Parathyroid adenoma (tissue), 2 donors: ENCODE measurements around the gene GALNT10.

Experiments used
- H2AFZ ChIP-seq: fragments of 300-600 bp; sonication (generic); one replicate; pipeline ENCODE4 v1.7.0; 2017; ENCODE audit warnings: antibody characterized with exemption, mild to moderate bottlenecking
- H3K27ac ChIP-seq: fragments of 300-600 bp; sonication (generic); one replicate; pipeline ENCODE4 v1.7.0; 2017
- H3K27me3 ChIP-seq: fragments of 300-600 bp; sonication (generic); one replicate; pipeline ENCODE4 v1.7.0; 2017; ENCODE audit warnings: low read length; ENCODE audit not compliant: control insufficient read depth, insufficient read depth
- H3K36me3 ChIP-seq: fragments of 300-600 bp; sonication (generic); one replicate; pipeline ENCODE4 v1.7.0; 2017; ENCODE audit warnings: low read length; ENCODE audit not compliant: control insufficient read depth, insufficient read depth
- H3K4me1 ChIP-seq: fragments of 300-600 bp; sonication (generic); one replicate; pipeline ENCODE4 v1.7.0; 2017; ENCODE audit warnings: control low read depth
- H3K4me2 ChIP-seq: fragments of 300-600 bp; sonication (generic); one replicate; pipeline ENCODE4 v1.7.0; 2017; ENCODE audit warnings: low read length
- H3K4me3 ChIP-seq: fragments of 300-600 bp; sonication (generic); one replicate; pipeline ENCODE4 v1.7.0; 2017; ENCODE audit warnings: low read depth, low read length
- H3K79me2 ChIP-seq: fragments of 300-600 bp; sonication (generic); one replicate; pipeline ENCODE4 v1.7.0; 2017; ENCODE audit warnings: control low read depth
- H3K9ac ChIP-seq: fragments of 300-600 bp; sonication (generic); one replicate; pipeline ENCODE4 v1.7.0; 2017; ENCODE audit warnings: mild to moderate bottlenecking
- H3K9me3 ChIP-seq: fragments of 300-600 bp; sonication (generic); one replicate; pipeline ENCODE4 v1.7.0; 2017; ENCODE audit warnings: low read length; ENCODE audit not compliant: control insufficient read depth
- TF ChIP-seq, protein P1 (sequence below): fragments of 300-600 bp; sonication (generic); IDR thresholded peaks from one replicate; pipeline ENCODE4 v1.7.0; 2017; ENCODE audit warnings: antibody characterized with exemption, mild to moderate bottlenecking
- donor health status: primary hyperparathyroidism.

GALNT10 gene

DNA sequence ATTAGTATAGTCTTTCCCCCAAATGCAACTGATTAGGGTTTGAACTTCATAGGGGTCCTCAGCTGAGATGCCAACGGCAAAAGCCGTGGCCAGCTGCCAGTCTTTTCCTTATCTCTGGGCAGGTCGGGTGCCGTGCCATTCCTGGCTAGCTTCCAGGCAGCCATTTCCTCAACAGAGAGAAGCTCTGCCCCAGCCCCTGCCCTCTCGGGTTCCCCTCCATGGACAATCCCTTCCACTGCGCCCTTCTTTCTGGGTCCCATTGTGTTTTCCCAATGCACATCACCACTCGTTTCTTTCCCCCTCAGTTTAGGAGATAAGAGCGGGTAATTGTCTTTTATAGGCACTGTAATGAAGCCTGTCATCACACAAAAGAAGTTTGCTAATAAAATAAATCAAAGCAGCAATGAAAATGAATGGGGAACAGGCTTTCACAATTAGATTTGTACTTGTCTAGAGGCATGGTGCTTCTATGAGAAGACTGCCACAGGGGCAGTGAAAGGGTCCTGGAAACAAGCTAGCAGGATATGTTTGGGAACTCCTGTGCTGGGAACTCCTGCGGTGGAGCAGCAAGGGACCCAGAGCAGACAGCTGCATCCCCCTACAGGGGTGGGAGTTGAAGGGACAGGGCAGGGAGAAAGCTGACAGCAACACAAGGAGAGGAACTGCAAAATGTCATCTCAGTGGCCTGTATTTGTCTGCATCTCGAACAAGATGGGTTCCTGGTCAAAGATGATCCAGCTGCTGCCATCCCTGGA, 207.3 kb downstream of the GALNT10 start:
- Histone ChIP-seq H3K79me2 (no peaks in the 10 kb centered on the region), H3K27ac (no peak overlapping the region), H3K4me2 (peak overlapping the region; percentile 14), H3K9ac (no peak overlapping the region), H3K27me3 (no peaks in the 10 kb centered on the region), H3K4me1 (no peaks in the 10 kb centered on the region), H3K9me3 (no peaks in the 10 kb centered on the region), H2AFZ (peak overlapping the region; percentile 6), H3K4me3 (no peak overlapping the region), H3K36me3 (no peaks in the 10 kb centered on the region)
- TF ChIP-seq, protein P1, sequence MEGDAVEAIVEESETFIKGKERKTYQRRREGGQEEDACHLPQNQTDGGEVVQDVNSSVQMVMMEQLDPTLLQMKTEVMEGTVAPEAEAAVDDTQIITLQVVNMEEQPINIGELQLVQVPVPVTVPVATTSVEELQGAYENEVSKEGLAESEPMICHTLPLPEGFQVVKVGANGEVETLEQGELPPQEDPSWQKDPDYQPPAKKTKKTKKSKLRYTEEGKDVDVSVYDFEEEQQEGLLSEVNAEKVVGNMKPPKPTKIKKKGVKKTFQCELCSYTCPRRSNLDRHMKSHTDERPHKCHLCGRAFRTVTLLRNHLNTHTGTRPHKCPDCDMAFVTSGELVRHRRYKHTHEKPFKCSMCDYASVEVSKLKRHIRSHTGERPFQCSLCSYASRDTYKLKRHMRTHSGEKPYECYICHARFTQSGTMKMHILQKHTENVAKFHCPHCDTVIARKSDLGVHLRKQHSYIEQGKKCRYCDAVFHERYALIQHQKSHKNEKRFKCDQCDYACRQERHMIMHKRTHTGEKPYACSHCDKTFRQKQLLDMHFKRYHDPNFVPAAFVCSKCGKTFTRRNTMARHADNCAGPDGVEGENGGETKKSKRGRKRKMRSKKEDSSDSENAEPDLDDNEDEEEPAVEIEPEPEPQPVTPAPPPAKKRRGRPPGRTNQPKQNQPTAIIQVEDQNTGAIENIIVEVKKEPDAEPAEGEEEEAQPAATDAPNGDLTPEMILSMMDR, result no peak

DNA sequence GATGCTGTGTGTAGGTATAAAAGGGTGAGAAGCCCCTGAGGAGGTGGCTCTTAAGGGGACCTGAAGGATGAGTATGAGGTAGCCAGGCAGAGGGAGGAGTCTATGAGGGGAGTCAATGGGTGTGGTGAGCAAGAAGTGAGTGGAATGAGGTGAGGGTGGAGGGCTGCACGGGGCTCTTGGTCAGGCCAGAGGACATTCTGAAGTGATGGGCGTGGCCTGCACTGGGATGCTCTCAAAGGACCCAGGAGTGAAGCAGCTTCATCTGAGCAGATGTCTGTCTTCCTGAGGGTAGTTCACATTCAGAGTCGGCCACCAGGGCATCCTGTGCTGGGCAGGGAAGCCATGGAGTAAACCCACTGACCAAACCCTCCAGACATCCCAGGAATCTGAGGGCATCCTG, 210.1 kb downstream of the GALNT10 start:
- Histone ChIP-seq H3K79me2 (no peaks in the 10 kb centered on the region), H3K9me3 (no peaks in the 10 kb centered on the region), H3K9ac (no peak overlapping the region), H3K4me3 (no peak overlapping the region), H3K27ac (no peak overlapping the region), H3K4me1 (no peaks in the 10 kb centered on the region), H3K36me3 (no peaks in the 10 kb centered on the region), H2AFZ (no peak overlapping the region), H3K27me3 (no peaks in the 10 kb centered on the region), H3K4me2 (no peak overlapping the region)
- TF ChIP-seq, protein P1, result no peak

DNA sequence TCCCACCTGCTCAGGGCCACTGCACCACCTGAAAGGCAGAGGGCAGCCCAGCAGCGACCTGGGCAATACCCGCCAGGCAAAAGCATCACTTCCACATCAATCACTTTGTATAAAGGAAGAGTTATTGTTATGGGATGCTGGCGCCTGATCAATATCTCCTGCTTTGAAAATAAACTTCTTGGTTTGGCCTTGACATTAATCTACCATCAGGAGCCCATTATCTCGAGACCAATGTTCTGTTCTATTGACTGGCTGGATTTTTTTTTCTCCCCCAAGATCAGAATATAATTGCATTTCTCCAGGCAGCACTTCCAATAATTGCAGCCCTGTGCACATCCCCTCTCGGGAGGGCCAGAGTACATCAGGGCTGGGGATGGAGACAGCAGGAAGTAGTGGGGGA, 210.8 kb downstream of the GALNT10 start:
- no peak overlapping the region for H3K4me3 ChIP-seq
- TF ChIP-seq, protein P1, result no peak
- no peaks in the 10 kb centered on the region for H3K4me1 ChIP-seq
- H3K9me3 ChIP-seq, result no peaks in the 10 kb centered on the region
- H3K4me2 ChIP-seq, result no peak overlapping the region
- no peaks in the 10 kb centered on the region for H3K27me3 ChIP-seq
- no peak overlapping the region for H3K9ac ChIP-seq
- no peak overlapping the region for H2AFZ ChIP-seq
- no peak overlapping the region for H3K27ac ChIP-seq
- H3K79me2 ChIP-seq, result no peaks in the 10 kb centered on the region
- H3K36me3 ChIP-seq, result no peaks in the 10 kb centered on the region

DNA sequence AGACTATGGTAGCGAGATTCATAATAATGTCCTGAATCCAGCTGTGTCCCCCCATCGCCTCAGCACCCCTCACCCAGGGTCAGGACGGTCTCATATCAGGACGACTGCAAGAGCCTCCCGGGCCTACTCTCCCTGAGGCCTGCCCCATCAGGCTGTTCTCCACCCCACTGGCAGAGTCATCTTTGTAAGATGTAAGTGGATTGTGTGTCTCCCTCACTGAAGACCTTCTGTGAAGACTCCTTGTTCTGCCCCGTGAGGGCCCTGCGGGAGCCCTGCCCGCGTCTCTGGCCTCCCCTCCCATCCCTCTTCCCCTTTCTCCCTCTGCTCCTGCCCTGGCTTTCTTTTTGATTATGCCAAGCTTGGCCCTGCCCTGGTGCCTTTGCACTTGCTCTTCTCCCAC, 211.4 kb downstream of the GALNT10 start:
- Histone ChIP-seq H3K36me3 (no peaks in the 10 kb centered on the region), H3K9me3 (no peaks in the 10 kb centered on the region), H3K9ac (no peak overlapping the region), H3K27ac (no peak overlapping the region), H3K4me2 (no peak overlapping the region), H3K4me1 (no peaks in the 10 kb centered on the region), H3K4me3 (no peak overlapping the region), H3K27me3 (no peaks in the 10 kb centered on the region), H2AFZ (no peak overlapping the region), H3K79me2 (no peaks in the 10 kb centered on the region)
- TF ChIP-seq, protein P1, result no peak

DNA sequence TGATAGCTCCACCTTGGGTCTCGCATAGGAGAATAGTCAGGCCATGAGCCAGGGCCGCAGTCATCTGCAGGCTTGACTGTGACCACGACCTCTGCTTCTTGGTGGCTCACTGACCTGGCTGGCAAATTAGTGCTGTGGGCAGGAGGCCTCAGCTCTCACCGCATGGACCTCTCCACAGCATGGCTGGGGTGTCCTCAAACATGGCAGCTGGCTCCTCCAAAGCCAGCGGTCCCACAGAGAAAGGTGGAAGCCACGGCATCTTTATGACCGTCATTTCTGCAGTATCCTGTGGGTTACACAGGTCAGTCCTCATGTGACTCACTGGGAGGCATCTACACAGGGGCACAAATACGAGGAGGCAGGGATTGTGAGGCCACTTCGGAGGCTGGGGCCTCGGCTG, 212.1 kb downstream of the GALNT10 start:
- TF ChIP-seq, protein P1, result no peak
- Histone ChIP-seq H3K9ac (no peak overlapping the region), H3K36me3 (no peaks in the 10 kb centered on the region), H2AFZ (no peak overlapping the region), H3K9me3 (no peaks in the 10 kb centered on the region), H3K4me2 (no peak overlapping the region), H3K4me3 (no peak overlapping the region), H3K4me1 (no peaks in the 10 kb centered on the region), H3K79me2 (no peaks in the 10 kb centered on the region), H3K27me3 (no peaks in the 10 kb centered on the region), H3K27ac (no peak overlapping the region)
